ENCODE results near the gene CFAP251. TPM values are rescaled to one million over a fixed set of nuclear protein-coding genes. Genes with fewer than 3 reads are reported as not detected.

The CFAP251 gene
- total and polyA plus RNA-seq, 2 donors (not counting 3 experiments of a cell fraction or from before 2014, with no cell fraction given) = 3.3 to 4.0 TPM

DNA sequence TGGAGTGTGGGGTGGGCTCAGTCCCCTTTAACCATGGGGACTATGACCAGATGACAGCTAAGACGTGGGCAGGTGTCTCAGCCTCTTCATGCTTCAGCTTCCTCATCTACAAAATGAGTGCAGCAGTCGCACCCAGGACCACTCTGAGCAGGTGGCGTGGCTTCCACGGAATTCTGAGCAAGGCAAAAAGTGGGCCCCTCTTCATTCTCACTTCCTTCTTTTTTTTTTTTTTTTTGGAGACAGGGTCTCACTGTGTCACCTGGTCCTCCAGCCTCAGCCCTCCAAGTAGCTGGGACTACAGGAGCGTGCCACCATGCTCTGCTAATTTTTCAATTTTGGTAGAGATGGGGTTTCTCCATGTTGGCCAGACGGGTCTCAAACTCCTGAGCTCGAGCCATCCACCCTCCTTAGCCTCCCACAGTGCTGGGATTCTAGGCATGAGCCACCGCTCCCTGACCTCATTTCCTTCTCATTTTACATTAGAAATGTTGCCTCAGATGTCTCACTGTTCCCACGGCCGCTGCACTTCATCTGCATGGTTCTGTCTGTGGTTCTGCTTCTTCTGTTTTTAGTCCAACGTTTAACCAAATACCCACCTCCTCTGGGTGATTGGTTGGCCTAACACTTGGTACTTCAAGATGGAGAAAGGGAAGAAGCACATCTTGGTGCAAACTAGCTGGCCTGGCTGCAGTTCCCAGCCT is 61.9 kb downstream of the CFAP251 start:
- no peaks in the 10 kb centered on the region for H3K27me3 ChIP-seq (ENCODE audit: control insufficient read depth in 2 of 2, insufficient read depth in 2 of 2, low read length in 2 of 2)
- DNase-seq (ENCODE audit: low read depth, low spot score) = no peak
- H3K9me3 ChIP-seq (replicated peaks; ENCODE audit: control insufficient read depth, insufficient read depth, low read length) = no peaks in the 10 kb centered on the region
- no peak overlapping the region for H3K4me3 ChIP-seq (replicated peaks in 1 of 3; ENCODE audit: insufficient read depth in 1 of 3, low read depth in 1 of 3, low read length in 3 of 3)
- ChIA-PET POLR2A (interaction anchor here (0.6 kb wide), 1 partner anchor 503 kb away, joined by 3 read pairs; no protein-coding TSS in a partner anchor), CTCF (no interaction called here)
- H3K36me3 ChIP-seq (ENCODE audit: control insufficient read depth in 2 of 2, extremely low read depth in 1 of 2, insufficient read depth in 2 of 2, low read length in 2 of 2) = no peaks in the 10 kb centered on the region
- dilution Hi-C loops (cut with MboI; ENCODE audit: extremely low pct_ligation_motif_present, low sequenced_read_pairs) (no loop called here), intact Hi-C loops (cut with micrococcal nuclease) (no loop called here)
- peaks cover 4% of the 10 kb centered on the region for H3K4me1 ChIP-seq (ENCODE audit: control insufficient read depth, extremely low read depth, insufficient read depth, low read length)
- H4K20me1 ChIP-seq (replicated peaks; ENCODE audit: control insufficient read depth, extremely low read depth, insufficient read depth, low read length) = no peaks in the 10 kb centered on the region
- BruUV-seq (replicated peaks) = no TSS peak
- no peak overlapping the region for H2AFZ ChIP-seq (ENCODE audit: low read depth, low read length)
- no peak overlapping the region for H3K9ac ChIP-seq (replicated peaks; ENCODE audit: extremely low read depth, insufficient read depth, low read length)
- H3K9me1 ChIP-seq (replicated peaks; ENCODE audit: control insufficient read depth, extremely low read depth, insufficient read depth, low read length) = no peaks in the 10 kb centered on the region
- no peak overlapping the region for H3K27ac ChIP-seq (ENCODE audit: insufficient read depth, low read depth, low read length)
- FAIRE-seq = peak; percentile 15
- H3K4me2 ChIP-seq (ENCODE audit: insufficient read depth, low read length) = no peak overlapping the region
- no peaks in the 10 kb centered on the region for H3K79me2 ChIP-seq (ENCODE audit: control insufficient read depth, insufficient read depth, low read length)
- TF ChIP-seq MYC (IDR thresholded peaks at IDR 0.05; ENCODE audit: low read depth, low read length) (no peak), POLR2A (IDR thresholded peaks at IDR 0.05; ENCODE audit: low read depth, low read length) (no peak), JUN (IDR thresholded peaks at IDR 0.05; ENCODE audit: borderline replicate concordance, insufficient read depth, insufficient read length, low read depth) (no peak), FOS (IDR thresholded peaks at IDR 0.05; ENCODE audit: borderline replicate concordance, insufficient read depth, low read length) (no peak), POLR2AphosphoS5 (IDR thresholded peaks at IDR 0.05; ENCODE audit: insufficient read depth, low read depth, low read length) (no peak), GATA2 (IDR thresholded peaks at IDR 0.05; ENCODE audit: insufficient read depth, insufficient read length, low read depth, low read length) (no peak), EZH2 (IDR thresholded peaks at IDR 0.05; ENCODE audit: borderline replicate concordance, low read depth, low read length, severe bottlenecking) (no peak)
- TF ChIP-seq, protein P1, sequence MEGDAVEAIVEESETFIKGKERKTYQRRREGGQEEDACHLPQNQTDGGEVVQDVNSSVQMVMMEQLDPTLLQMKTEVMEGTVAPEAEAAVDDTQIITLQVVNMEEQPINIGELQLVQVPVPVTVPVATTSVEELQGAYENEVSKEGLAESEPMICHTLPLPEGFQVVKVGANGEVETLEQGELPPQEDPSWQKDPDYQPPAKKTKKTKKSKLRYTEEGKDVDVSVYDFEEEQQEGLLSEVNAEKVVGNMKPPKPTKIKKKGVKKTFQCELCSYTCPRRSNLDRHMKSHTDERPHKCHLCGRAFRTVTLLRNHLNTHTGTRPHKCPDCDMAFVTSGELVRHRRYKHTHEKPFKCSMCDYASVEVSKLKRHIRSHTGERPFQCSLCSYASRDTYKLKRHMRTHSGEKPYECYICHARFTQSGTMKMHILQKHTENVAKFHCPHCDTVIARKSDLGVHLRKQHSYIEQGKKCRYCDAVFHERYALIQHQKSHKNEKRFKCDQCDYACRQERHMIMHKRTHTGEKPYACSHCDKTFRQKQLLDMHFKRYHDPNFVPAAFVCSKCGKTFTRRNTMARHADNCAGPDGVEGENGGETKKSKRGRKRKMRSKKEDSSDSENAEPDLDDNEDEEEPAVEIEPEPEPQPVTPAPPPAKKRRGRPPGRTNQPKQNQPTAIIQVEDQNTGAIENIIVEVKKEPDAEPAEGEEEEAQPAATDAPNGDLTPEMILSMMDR (IDR thresholded peaks at IDR 0.05; ENCODE audit: extremely low read depth in 1 of 2, insufficient read depth in 1 of 2, low read depth in 1 of 2, low read length in 2 of 2) = no peak
